Measurements from ENCODE around the gene RERG. TPM values are rescaled to one million over a fixed set of nuclear protein-coding genes. Genes with fewer than 3 reads are reported as not detected.

RERG gene
- total and polyA plus RNA-seq, 2 experiments from 2014 or later, result 1.1 to 1.5 TPM

DNA sequence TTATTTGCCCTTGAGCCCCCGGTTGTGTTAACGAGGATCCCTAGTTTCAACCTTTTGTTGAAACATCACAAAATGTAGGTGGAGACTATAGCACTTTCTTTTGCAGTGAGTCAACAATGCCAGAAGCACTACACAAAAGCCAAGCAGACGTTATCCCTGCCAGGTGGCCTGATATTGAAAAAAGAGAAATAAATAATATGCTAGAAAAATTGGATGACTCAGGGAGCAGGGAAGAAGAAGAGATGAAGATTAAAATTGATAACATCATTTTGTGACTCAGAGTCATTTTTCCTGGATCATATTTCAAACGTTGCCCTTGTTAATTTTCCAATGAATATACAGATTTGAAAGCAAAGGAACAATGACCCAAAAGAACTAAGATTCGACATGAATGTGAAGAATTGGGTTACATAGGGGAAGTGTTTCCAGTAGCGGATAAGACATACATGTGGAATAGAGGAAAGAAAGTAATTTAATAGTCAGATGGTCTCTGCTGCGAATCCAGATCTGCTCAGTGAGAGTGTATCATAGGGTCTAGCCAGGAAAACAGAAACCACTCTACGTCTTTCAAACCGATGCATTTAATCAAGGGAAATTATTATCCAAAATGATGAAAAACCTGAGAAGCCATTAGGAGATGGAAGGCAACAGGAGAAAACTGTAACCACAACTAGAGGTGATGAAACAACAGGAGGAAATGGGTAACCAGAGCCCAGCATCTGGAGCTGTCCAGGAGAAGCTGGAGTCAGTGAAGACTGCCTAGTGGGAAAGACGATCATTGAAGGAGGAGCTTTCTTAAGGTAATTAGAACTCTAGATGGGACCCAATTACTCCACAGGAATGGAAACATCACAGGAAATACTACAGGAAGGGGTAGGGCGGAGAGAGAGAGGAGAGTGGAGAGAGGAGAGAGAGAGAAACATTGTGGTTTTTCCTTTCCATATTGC, 57.9 kb downstream of the RERG start:
- Mint-ChIP-seq H3K27me3 (ENCODE audit: insufficient read depth, low read depth, poor library complexity) (peaks cover 5% of the 10 kb centered on the region), H3K4me3 (no peak overlapping the region), H3K9me3 (no peaks in the 10 kb centered on the region), H3K27ac (no peak overlapping the region), H3K36me3 (ENCODE audit: low read depth) (no peaks in the 10 kb centered on the region), H3K4me1 (peaks cover 7% of the 10 kb centered on the region)
- no peaks in the 10 kb centered on the region for H3K4me1 ChIP-seq (ENCODE audit: insufficient read depth)
- no peak overlapping the region for H3K4me2 ChIP-seq
- H3K36me3 ChIP-seq (ENCODE audit: insufficient read depth), result no peaks in the 10 kb centered on the region
- DNase-seq (ENCODE audit: low spot score) (no peak), ATAC-seq (no peak)
- no peaks in the 10 kb centered on the region for H4K20me1 ChIP-seq (replicated peaks; ENCODE audit: insufficient read depth)
- no peak overlapping the region for H3K27ac ChIP-seq (ENCODE audit: low read depth)
- H3K27me3 ChIP-seq (ENCODE audit: insufficient read depth), result no peaks in the 10 kb centered on the region
- H3K4me3 ChIP-seq, result no peak overlapping the region
- H2AFZ ChIP-seq, result no peak overlapping the region
- no peaks in the 10 kb centered on the region for H3K79me2 ChIP-seq (replicated peaks; ENCODE audit: insufficient read depth)
- TF ChIP-seq ZNF114 (CRISPR knock-in tag; IDR thresholded peaks at IDR 0.05), result no peak
- no peak for TF ChIP-seq EZH2phosphoT487 (IDR thresholded peaks at IDR 0.05; ENCODE audit: unreplicated experiment)
- TF ChIP-seq NANOG (IDR thresholded peaks at IDR 0.05; ENCODE audit: borderline replicate concordance), result no peak
- TF ChIP-seq CREB1 (CRISPR knock-in tag; IDR thresholded peaks at IDR 0.05; ENCODE audit: low read depth), result no peak
- TF ChIP-seq EZH2 (IDR thresholded peaks at IDR 0.05; ENCODE audit: low read depth, unreplicated experiment), result no peak
- TF ChIP-seq, protein P1, sequence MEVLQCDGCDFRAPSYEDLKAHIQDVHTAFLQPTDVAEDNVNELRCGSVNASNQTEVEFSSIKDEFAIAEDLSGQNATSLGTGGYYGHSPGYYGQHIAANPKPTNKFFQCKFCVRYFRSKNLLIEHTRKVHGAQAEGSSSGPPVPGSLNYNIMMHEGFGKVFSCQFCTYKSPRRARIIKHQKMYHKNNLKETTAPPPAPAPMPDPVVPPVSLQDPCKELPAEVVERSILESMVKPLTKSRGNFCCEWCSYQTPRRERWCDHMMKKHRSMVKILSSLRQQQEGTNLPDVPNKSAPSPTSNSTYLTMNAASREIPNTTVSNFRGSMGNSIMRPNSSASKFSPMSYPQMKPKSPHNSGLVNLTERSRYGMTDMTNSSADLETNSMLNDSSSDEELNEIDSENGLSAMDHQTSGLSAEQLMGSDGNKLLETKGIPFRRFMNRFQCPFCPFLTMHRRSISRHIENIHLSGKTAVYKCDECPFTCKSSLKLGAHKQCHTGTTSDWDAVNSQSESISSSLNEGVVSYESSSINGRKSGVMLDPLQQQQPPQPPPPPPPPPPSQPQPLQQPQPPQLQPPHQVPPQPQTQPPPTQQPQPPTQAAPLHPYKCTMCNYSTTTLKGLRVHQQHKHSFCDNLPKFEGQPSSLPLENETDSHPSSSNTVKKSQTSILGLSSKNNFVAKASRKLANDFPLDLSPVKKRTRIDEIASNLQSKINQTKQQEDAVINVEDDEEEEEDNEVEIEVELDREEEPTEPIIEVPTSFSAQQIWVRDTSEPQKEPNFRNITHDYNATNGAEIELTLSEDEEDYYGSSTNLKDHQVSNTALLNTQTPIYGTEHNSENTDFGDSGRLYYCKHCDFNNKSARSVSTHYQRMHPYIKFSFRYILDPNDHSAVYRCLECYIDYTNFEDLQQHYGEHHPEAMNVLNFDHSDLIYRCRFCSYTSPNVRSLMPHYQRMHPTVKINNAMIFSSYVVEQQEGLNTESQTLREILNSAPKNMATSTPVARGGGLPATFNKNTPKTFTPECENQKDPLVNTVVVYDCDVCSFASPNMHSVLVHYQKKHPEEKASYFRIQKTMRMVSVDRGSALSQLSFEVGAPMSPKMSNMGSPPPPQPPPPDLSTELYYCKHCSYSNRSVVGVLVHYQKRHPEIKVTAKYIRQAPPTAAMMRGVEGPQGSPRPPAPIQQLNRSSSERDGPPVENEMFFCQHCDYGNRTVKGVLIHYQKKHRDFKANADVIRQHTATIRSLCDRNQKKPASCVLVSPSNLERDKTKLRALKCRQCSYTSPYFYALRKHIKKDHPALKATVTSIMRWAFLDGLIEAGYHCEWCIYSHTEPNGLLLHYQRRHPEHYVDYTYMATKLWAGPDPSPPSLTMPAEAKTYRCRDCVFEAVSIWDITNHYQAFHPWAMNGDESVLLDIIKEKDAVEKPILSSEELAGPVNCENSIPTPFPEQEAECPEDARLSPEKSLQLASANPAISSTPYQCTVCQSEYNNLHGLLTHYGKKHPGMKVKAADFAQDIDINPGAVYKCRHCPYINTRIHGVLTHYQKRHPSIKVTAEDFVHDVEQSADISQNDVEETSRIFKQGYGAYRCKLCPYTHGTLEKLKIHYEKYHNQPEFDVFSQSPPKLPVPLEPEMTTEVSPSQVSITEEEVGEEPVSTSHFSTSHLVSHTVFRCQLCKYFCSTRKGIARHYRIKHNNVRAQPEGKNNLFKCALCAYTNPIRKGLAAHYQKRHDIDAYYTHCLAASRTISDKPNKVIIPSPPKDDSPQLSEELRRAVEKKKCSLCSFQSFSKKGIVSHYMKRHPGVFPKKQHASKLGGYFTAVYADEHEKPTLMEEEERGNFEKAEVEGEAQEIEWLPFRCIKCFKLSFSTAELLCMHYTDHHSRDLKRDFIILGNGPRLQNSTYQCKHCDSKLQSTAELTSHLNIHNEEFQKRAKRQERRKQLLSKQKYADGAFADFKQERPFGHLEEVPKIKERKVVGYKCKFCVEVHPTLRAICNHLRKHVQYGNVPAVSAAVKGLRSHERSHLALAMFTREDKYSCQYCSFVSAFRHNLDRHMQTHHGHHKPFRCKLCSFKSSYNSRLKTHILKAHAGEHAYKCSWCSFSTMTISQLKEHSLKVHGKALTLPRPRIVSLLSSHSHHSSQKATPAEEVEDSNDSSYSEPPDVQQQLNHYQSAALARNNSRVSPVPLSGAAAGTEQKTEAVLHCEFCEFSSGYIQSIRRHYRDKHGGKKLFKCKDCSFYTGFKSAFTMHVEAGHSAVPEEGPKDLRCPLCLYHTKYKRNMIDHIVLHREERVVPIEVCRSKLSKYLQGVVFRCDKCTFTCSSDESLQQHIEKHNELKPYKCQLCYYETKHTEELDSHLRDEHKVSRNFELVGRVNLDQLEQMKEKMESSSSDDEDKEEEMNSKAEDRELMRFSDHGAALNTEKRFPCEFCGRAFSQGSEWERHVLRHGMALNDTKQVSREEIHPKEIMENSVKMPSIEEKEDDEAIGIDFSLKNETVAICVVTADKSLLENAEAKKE (CRISPR knock-in tag; IDR thresholded peaks at IDR 0.05), result no peak
- TF ChIP-seq, protein P2, sequence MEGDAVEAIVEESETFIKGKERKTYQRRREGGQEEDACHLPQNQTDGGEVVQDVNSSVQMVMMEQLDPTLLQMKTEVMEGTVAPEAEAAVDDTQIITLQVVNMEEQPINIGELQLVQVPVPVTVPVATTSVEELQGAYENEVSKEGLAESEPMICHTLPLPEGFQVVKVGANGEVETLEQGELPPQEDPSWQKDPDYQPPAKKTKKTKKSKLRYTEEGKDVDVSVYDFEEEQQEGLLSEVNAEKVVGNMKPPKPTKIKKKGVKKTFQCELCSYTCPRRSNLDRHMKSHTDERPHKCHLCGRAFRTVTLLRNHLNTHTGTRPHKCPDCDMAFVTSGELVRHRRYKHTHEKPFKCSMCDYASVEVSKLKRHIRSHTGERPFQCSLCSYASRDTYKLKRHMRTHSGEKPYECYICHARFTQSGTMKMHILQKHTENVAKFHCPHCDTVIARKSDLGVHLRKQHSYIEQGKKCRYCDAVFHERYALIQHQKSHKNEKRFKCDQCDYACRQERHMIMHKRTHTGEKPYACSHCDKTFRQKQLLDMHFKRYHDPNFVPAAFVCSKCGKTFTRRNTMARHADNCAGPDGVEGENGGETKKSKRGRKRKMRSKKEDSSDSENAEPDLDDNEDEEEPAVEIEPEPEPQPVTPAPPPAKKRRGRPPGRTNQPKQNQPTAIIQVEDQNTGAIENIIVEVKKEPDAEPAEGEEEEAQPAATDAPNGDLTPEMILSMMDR (conservative IDR thresholded peaks at IDR 0.05; ENCODE audit: low read depth in 2 of 2), result no peak
- TF ChIP-seq, protein P3, sequence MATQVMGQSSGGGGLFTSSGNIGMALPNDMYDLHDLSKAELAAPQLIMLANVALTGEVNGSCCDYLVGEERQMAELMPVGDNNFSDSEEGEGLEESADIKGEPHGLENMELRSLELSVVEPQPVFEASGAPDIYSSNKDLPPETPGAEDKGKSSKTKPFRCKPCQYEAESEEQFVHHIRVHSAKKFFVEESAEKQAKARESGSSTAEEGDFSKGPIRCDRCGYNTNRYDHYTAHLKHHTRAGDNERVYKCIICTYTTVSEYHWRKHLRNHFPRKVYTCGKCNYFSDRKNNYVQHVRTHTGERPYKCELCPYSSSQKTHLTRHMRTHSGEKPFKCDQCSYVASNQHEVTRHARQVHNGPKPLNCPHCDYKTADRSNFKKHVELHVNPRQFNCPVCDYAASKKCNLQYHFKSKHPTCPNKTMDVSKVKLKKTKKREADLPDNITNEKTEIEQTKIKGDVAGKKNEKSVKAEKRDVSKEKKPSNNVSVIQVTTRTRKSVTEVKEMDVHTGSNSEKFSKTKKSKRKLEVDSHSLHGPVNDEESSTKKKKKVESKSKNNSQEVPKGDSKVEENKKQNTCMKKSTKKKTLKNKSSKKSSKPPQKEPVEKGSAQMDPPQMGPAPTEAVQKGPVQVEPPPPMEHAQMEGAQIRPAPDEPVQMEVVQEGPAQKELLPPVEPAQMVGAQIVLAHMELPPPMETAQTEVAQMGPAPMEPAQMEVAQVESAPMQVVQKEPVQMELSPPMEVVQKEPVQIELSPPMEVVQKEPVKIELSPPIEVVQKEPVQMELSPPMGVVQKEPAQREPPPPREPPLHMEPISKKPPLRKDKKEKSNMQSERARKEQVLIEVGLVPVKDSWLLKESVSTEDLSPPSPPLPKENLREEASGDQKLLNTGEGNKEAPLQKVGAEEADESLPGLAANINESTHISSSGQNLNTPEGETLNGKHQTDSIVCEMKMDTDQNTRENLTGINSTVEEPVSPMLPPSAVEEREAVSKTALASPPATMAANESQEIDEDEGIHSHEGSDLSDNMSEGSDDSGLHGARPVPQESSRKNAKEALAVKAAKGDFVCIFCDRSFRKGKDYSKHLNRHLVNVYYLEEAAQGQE (IDR thresholded peaks at IDR 0.05; ENCODE audit: unreplicated experiment), result no peak
- TF ChIP-seq, protein P4, sequence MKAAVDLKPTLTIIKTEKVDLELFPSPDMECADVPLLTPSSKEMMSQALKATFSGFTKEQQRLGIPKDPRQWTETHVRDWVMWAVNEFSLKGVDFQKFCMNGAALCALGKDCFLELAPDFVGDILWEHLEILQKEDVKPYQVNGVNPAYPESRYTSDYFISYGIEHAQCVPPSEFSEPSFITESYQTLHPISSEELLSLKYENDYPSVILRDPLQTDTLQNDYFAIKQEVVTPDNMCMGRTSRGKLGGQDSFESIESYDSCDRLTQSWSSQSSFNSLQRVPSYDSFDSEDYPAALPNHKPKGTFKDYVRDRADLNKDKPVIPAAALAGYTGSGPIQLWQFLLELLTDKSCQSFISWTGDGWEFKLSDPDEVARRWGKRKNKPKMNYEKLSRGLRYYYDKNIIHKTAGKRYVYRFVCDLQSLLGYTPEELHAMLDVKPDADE (IDR thresholded peaks at IDR 0.05), result no peak
- TF ChIP-seq ZNF331 (CRISPR knock-in tag; IDR thresholded peaks at IDR 0.05; ENCODE audit: low read depth), result no peak
- no peak for TF ChIP-seq JUNB (IDR thresholded peaks at IDR 0.05; ENCODE audit: unreplicated experiment)
- TF ChIP-seq STAT1 (IDR thresholded peaks at IDR 0.05; ENCODE audit: unreplicated experiment), result no peak
- no peak for TF ChIP-seq POLR2AphosphoS5 (IDR thresholded peaks at IDR 0.05; ENCODE audit: low read depth)
- H3F3A ChIP-seq (replicated peaks; ENCODE audit: low read depth), result no peaks in the 10 kb centered on the region
- peaks cover 12% of the 10 kb centered on the region for H3K9me2 ChIP-seq (ENCODE audit: insufficient read depth)
